ENCODE results near the gene MYO7B.
"Not testable (repeated sequence)": the region's sequence is repeated elsewhere in the genome, so short reads cannot be mapped to it uniquely, and the experiment has no call there.

MYO7B gene

DNA sequence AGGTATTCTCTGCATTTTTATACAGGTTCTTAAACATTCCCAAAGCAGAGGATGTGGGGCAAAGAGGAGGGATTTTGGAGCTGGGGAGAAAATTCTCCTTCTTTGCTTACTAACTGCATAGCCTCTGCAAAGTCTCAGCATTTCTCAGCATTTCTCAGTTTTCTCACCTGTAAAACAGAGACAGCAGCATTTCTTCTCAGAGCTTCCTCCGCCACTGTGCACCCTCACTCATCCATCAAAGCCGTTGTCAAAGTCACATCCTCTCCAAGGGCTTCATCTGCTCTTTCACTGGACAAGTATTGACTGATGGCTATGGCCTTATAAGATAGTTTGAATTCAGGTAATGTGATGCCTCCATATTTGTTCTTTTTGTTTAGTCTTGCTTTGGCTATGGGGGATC lies 17.4 kb downstream of the MYO7B start:
- no peak for DNase-seq

DNA sequence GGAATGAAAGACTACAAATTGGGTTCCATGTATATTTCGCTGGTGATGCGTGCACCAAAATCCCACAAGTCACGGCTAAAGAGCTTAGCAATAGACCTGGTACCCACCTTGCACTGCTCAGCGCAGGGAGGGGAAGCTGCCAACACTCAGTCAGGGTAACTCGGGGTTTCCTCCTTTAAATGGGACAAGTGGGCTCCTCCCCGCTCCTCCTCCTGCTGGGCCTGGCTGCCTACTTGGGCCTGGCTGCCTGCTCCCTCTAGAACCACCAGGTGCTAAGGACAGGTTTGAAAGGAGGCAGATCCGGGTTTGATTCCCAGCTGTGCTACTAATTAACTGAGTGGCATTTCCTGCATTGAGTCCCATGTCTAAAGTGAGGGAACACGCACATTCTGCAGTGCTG lies 23.4 kb downstream of the MYO7B start:
- DNase-seq: no peak

DNA sequence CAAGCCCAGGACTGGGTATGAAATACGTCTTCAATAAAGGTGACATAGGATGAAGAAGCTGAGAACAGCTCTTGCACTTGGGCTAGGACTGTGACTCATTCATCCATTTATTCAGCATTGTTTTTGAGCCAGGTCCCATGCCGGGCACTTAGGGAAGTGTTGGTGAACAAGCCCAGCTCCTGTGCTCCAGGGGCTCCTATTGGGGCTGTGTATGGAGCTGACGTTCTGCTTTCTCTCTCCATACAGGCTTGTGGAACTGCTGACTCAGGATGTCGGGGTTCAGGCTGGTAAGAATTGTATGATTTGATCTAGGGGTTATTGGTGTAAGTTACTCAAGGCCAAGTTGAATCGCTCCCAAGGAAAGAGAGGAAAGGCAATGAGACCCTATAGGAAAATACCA lies 24.0 kb downstream of the MYO7B start:
- no peak for DNase-seq

DNA sequence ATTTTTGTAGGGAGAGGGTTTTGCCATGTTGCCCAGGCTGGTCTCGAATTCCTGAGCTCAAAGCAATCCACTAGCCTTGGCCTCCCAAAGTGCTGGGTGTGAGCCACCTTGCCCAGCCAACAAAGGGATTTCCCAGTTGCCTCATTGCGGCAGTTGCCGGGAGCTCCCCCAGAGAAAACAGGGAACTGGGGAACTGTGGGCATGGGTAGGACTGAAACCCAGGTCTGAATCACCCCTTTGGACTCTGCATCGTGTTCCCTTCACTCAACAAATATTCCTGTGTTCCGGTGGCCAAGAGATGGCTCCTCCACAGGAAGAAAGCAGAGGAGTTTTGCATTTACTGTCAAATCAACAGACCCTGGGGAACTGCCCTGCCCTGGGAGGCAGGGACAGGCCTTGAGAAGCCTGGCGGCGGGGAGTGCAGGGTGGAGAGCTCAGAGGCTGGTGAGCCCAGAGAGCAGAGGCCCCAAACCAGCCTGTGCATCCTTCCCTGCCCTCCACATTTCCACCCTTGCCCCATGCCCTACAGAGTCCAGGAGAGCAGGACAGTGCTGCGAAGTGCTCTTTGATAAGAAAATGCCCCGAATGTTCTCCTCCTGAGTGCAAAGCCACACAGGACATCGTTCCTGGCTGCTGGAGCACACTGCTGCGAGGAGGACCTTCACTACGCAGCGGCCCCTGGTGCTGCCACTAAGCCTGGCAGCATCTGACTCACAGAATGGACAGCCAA lies 24.9 kb downstream of the MYO7B start:
- no peak for DNase-seq

DNA sequence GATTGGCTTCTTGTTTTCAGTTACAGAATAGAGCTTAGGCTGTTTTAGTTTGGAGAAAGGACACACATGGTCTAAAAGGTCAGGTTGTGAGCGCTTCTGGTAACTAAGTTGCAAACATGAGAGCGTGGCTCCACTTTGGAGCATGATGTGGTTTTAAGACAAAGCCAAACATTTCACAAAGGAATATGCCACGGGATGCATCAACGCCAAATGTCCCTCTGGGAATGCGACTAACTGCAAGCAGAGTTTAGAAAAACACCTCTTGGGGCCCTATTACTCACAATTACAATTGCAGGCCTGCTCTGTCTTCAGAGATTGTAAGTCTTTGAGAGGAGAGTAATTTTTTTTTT lies 25.4 kb downstream of the MYO7B start:
- DNase-seq: no peak

DNA sequence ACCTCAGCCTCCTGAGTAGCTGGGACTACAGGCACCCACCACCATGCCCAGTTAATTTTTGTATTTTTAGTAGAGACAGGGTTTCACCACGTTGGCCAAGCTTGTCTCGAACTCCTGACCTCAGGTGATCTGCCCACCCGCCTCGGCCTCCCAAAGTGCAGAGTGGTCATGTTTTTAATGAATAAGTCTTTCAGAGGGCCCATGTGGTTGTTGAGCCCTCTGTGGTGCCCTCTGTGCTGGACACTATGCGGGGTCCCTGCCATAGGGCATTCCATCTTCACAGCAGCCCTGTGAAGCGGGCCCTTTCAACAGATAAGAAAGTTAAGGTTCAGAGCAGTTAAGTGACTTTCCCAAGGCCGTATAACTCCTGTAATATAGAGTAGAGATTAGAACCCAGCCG lies 25.9 kb downstream of the MYO7B start:
- DNase-seq: no peak

DNA sequence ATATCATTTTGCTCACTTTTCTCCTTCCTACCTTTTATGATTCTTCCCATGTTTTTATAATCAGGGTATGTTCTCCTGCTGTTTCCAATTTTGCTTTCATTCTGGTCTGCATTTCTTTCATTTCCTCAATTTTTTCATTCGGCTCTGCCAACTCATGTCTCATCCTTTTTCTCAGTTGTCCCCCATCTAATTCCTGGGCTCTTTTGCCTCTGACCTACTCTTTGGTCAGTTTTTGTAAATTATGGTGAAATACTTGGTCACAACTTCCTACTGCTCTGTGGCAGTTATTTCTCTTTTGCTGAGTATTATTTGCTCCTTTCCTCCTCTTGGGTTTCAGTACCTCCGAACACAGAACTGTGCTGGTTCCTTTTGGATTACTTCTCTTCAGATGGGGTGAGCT lies 27.5 kb downstream of the MYO7B start:
- DNase-seq: no peak

DNA sequence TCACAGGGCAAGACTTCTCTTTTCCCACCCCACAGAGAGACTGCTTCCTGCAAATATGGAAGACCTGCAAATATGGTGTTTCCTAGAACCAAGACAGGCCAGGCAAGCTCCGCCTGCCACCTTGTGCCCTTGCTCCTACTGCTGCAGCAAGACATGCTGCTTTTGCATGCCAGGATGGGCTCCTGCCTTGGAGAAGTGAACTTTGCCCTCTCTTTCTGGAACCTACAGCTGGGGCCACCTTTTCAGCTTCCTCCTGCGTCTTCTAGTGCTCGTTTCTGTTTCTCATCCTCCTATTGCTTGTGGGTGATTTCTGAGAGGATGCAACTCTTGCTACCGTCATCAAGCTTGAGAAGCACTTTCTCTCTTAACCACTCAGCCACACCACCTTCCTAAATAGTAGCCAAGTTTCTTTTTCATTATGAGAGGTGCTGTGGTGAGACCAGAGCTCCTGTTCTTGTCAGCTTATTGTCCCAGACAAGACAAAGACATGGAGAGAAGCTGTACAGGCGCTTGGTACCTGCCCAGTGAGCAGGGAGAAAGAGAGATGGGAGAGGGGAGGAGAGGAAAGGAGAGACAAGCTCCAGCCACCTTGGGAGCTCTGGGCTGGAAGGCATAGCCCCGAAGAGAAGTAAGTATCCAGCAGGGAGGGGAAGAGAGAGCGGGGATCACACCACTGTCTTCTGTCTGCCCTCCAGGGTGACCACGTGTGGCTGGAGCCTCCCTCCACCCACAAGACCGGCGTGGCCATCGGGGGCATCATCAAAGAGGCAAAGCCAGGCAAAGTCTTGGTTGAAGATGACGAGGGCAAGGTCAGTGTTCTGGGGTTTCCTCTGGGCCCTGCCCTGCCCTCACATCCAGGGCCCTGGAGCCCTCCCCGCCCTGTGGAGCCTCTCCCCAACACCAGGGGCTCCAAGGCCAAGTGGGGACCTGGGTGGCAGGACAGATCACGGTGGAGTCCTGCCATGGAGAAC lies 28.3 kb downstream of the MYO7B start:
- no peak for DNase-seq

DNA sequence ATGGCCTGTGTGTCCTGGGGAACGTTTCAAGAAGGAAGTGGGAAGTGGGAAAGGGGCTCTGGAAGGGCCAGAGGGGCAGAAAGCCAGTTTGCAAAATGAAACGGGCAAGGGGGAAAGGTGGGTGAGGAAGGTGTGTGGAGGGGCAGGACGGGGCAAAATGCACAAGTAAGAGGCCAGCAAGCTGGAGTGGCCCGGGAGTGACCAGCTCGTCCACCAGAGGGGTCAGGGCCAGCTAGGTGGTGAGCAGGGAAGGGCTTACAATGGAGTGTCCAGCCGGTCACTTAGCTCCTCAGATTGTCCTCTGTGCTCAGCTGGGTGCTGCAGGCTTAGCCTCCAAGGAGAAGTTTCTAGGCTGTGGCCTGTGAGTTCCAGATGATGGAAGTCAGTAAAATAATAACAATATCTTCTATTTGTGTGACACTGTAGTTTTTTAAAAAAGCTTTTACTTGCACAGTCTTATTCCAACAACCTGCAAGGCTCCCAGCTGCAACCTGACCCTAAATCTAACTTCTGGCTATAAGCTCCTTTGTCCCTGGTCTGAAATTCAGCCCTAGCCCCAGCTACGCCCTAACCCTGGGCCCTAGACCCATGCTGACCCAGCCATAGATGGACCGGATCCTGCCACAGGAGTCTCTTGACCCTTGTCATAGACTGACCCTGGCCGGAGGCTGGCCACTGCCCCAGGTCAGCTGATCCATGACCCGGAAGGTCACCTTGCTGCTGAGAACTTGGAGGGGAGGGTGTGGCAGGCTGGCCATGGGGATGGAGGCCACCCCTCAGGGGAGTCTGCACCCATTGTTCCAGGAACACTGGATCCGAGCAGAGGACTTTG lies 29.2 kb downstream of the MYO7B start:
- no peak for DNase-seq

DNA sequence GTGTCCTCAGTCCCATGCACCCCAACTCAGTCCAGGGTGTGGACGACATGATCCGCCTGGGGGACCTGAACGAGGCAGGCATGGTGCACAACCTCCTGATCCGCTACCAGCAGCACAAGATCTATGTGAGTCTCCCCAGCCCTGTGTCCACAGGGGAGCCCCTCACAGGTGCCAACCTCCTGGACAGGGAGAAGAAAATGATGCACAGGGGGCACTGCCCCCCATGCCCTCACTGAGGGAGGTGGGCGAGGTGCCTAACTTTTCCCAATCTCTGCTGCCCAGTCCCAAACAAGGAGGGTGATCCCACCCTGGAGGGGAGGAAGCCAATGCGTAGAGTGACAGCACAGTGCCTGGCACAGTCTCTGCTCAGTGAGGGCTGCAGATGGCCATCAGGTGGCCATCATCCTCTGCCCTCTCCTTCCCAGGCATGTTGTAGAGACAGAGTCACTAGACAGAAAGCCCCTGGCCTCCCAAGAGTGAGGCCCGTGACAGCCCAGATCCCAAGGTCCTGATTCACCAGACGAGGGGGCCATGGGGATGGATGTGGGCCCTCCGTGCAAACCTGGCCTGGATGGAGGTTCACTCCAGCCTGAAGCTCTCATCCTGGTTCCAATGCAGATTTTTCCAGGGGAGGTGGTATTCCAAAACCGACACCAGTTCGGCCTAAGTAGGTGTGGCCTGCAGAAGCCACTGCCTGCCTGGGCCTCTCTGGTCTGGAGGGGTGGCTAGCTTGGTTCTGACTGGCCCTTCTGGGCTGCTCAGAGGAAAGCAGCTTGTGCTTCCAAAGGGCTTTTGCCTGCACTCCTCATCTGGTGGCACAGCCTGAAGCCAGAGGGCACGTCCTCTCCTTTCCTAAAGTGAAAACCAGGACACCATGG lies 30.0 kb downstream of the MYO7B start:
- DNase-seq: no peak

DNA sequence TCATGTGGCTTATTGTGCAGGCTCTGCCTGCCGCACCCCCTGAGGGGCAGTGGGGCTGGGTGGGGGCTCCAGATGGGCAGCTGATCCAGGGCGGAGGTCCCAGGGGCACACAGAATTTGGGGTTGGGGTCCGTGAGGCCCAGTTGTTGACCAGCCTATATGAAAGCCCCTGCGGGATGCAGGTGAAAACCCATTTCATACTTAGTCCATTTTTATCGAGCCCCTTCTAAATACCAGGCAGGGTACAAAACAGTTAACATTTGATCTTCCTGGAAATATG lies 30.6 kb downstream of the MYO7B start:
- DNase-seq: no peak

DNA sequence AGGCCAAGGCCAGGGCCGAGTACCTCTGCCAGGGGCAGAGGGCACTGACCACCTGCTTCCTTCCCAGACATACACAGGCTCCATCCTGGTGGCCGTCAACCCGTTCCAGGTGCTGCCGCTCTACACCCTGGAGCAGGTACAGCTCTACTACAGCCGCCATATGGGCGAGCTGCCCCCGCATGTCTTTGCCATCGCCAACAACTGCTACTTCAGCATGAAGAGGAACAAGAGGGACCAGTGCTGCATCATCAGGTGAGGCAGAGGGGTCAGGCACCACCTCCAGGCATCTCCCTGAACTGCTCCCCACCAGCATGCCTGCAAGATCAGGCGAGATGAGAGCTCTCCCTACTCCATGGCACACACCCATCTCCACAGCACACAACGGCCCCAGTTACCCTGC lies 31.1 kb downstream of the MYO7B start:
- no peak for DNase-seq

DNA sequence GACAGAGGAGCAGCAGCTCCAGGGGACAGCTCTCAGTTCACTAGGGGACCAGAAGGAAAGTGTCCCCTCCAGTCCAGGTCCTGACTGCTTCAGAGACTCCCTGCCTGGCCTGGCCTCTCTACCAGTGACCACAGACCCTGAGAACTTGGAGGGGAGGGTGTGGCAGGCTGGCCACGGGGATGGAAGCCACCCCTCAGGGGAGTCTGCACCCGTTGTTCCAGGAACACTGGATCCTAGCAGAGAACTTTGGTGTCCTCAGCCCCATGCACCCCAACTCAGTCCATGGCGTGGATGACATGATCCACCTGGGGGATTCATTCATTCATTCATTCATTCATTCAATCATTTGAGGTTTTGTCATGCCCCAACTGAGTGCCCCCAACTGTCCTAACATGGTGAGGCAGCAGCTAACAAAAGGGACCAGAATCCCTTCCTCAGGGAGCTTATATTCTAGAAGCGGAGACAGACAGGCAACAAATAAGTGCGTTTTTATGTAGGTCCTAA lies 31.9 kb downstream of the MYO7B start:
- no peak for DNase-seq

DNA sequence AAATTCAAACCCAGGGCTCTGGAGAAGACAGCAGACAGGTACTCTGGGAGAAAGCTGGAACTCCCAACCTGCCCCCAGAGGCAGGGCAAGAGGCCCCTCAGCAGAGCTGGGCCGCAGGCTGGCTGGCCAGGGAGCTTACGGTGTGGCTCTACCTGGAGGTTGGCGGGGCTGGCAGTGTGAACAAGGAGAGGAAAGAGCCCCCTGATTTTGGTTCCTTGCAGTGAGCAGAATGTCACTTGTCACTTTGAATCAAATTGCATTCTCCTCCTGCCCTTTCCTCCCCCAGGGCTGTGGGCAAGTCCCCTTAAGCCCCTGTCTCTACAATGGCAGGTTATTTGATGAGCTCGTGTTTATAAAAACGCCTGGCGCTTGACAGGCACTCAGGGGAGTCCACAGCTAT lies 32.6 kb downstream of the MYO7B start:
- DNase-seq: no peak

DNA sequence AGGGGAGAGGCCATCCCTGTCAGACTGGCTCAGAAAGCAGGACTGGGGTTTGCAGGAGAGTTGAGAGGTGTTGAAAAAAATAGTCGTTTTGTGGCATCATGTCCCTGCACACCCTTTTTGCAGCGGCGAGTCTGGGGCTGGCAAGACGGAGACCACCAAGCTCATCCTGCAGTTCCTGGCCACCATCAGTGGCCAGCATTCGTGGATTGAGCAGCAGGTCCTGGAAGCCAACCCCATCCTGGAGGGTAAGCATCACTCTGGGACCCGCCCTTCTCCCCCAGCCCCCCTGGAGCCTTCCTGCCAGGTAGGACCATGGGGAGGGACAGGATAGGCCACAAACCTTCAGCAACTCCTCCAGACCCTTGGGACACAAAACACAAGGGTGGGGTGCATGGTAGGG lies 34.2 kb downstream of the MYO7B start:
- DNase-seq: no peak

DNA sequence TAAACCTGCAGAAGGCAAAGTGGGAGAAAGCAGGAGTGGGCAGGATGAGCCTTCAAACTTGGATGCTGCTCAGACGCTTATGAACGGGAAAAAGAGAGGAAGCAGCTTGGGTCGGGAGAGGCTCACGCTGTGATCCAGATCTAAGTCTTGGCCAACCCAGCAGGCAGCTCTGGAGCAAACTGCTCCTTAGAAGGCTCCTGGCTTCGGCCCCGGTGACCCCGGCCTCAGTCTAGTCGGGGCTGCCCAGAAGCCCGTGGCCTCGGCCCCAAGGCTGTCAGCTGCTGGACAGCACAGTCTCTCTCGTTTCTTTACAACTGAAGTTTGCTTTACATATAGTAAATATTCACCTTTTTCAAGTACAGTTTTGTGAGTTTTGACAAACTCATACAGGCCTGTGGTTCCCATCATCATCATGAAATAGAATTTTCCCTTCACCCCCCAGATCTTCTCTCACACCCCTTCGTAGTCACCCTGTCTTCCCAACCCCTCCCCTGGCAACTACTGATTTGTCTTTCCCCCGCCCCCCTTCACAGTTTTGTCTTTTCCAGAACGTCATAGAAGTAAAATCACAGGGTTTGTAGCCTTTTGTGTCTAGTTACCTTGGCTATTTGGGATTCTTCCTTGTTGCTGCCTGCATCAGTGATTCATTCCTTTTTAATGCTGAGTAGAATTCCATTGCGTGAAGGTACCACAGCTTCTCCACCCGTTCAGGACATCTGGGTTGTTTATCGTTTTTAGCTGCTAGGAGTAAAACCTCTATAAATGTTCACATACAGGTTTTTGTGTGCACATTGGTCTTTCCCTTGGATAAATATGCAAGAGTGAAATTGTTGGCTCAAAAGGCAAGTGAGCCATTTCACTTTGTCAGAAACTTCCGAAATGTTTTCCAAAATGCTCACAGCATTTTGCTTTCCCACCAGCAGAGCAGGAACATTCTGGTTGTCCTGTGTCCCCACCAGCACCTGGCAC lies 35.1 kb downstream of the MYO7B start:
- DNase-seq: no peak

DNA sequence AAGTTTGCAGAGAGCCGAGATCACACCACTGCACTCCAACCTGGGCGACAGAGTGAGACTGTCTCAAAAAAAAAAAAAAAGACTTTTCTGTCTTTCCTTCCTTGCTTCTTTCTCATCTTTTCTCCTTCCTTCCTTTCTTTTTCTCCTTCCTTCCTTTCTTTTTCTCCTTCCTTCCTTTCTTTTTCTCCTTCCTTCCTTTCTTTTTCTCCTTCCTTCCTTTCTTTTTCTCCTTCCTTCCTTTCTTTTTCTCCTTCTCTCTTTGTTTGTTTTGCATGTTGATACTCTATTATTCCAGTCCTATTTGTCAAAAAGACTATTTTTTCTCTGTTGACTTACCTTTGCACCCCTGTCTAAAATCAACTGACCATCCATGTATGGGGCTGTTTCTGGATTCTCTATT lies 36.9 kb downstream of the MYO7B start:
- DNase-seq: not testable (repeated sequence)

DNA sequence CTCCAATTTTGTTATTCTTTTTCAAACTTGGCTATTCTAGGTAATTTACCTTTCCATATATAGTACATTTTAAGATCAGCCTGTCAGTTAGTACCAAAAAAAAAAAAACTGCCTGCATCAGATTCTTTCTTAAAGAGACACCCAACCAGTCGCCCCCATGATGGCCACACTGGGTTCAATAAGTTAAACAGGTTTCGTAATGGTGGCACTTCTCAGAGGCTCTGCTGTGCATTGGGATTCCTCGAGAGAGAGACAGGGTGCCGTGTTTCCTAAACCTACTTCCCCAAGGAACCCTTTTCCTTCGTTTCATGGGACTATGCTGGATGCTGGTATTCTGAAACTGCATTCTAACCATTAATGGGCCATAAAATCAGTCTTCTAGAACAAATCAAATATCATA lies 37.4 kb downstream of the MYO7B start:
- no peak for DNase-seq

DNA sequence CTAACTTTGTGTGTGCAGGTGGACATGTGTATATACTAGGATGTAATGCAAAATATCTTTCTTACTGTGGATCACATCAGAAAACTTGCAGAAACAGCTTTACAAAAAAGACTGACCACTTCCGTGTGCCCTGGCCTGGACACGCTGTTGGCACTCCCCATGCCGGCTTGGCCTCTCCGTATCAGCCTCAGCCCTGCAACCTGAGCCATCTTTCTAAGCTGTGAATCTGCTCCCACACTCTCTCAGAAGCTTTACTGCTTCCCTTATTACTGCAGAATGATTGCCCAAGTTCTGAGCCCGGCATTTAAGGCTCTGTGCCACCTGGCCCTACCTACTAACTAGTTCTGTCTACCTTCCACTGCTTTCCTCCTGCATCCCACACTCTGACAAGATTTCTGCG lies 37.8 kb downstream of the MYO7B start:
- DNase-seq: no peak

DNA sequence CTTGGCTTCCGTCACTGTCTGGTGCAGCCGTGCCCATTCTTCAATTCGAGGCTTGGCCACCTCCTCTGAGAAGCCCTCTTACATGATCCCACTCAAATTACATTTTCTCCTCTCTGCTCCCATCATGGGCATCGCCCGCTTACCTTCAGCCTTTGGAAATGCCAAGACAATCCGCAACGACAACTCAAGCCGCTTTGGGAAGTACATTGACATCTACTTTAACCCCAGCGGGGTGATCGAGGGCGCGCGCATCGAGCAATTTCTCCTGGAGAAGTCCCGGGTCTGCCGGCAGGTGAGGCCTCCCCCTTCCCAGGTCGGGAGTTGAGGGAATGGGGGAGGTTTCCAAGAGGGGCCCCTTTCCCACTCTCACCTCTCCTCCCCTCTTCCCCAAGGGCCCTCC lies 38.3 kb downstream of the MYO7B start:
- no peak for DNase-seq

DNA sequence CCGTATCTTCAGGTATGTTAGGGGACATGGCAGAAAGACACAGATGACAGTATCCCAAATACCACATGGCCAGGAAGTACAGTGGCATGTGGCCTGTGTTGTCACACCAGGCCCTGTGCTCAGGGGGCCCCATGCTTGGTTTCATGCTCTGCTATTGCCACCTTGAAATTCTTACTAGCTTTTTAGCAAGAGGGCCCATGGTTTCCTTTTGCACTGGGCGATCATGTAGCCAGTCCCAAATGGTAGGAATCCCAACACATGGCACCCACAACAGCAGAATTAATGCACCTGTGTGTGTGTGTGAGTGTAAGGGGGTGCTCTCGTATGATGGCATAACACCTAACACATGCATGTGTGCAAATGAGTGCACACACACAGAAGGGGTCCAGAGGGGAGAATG lies 39.2 kb downstream of the MYO7B start:
- DNase-seq: no peak

Measured in NCI-H2107 (cell line).